Right lobe of liver (tissue), 6 donors: ENCODE data around the gene LTBR. TPM values are rescaled to one million over a fixed set of nuclear protein-coding genes. Genes with fewer than 3 reads are reported as not detected.

Source experiments
- ATAC-seq, 4 donors: fragments of 200-7000 bp; cut with Tn5 transposase; one replicate each; pipeline ENCODE4 v1.9.1; 2020; ENCODE audit warnings: mild to moderate bottlenecking in 4 of 4, moderate library complexity in 4 of 4
- DNase-seq, 3 donors: peaks; one replicate each; pipeline ENCODE4 v3.0.0-alpha.2; 2020
- H3K27ac ChIP-seq, 3 donors: fragments of 200-600 bp; one replicate each; pipeline ENCODE4 v1.8.0; 2022
- H3K27me3 ChIP-seq, 2 donors: fragments of 200-600 bp; one replicate each; pipeline ENCODE4 v1.8.0; 2022
- H3K36me3 ChIP-seq, 4 donors: fragments of 200-600 bp; sonication (generic) in 1 of 4; one replicate each; pipeline versions ENCODE4 v1.5.1 to v1.8.0; 2017 to 2022; ENCODE audit warnings: control low read depth in 1 of 4
- H3K4me1 ChIP-seq, 4 donors: fragments of 200-600 bp; sonication (generic) in 1 of 4; one replicate each; pipeline versions ENCODE4 v1.5.1 to v1.8.0; 2017 to 2022; ENCODE audit warnings: control low read depth in 1 of 4
- H3K4me3 ChIP-seq, 3 donors: fragments of 200-600 bp; one replicate each; pipeline ENCODE4 v1.8.0; 2022
- H3K9me3 ChIP-seq, 4 donors: fragments of 200-600 bp; sonication (generic) in 1 of 4; one replicate each; pipeline versions ENCODE4 v1.5.1 to v1.8.0; 2017 to 2022; ENCODE audit warnings: control low read depth in 1 of 4
- POLR2A ChIP-seq: fragments of 450-650 bp; IDR thresholded peaks from one replicate; pipeline ENCODE4 v1.6.1; 2017; ENCODE audit warnings: antibody characterized with exemption, mild to moderate bottlenecking
- WGBS: methylation state at CpG from one replicate; pipeline ENCODE4 v1.1.6; 2018; ENCODE audit warnings: low coverage, low lambda C conversion rate; ENCODE audit not compliant: insufficient coverage; ENCODE audit errors: missing lambda C conversion rate; 5-methylcytosine and 5-hydroxymethylcytosine counted together
- intact Hi-C, 2 donors: fragments of 100-400 bp; cut with DNase I; formaldehyde crosslinking; loops; one replicate each; pipeline versions ENCODE4 v1.11.2 to v1.14.1; 2022
- total RNA-seq, 6 experiments: library from RNA; depleted of rRNA in 2 of 6; stranded (reverse); fragments of >200 nt in 2 of 6; fragmentation: NEBNext Ultra II Directional in 3 of 6; extraction: Animal tissue kit (Norgen Biotek cat#: 25700) in 3 of 6; gene quantifications; one replicate each; pipeline versions ENCODE4 v1.1.0 to v1.2.4, GENCODE V29; 2016 to 2023
- TF ChIP-seq, protein P1 (sequence below), 4 donors: fragments of 200-600 bp in 3 of 4; fragments of 450-650 bp in 1 of 4; IDR thresholded peaks; one replicate each; pipeline versions ENCODE4 v1.5.1 to v1.8.0; 2016 to 2022; ENCODE audit warnings: antibody characterized with exemption in 4 of 4, mild to moderate bottlenecking in 2 of 4
- donor health status: DM: no; HTN: yes; CAD: no.
- donor health status: DM: no; HTN: no; CAD: no.
- donor health status: DM: no; HTN: no; CAD: no.
- donor health status: DM: no; HTN: yes; CAD: no.
- donor health status: DM: no; HTN: yes; CAD: no.

The LTBR gene
- total RNA-seq, 6 experiments from 2014 or later, result 83.8 to 235 (median 103) TPM

DNA sequence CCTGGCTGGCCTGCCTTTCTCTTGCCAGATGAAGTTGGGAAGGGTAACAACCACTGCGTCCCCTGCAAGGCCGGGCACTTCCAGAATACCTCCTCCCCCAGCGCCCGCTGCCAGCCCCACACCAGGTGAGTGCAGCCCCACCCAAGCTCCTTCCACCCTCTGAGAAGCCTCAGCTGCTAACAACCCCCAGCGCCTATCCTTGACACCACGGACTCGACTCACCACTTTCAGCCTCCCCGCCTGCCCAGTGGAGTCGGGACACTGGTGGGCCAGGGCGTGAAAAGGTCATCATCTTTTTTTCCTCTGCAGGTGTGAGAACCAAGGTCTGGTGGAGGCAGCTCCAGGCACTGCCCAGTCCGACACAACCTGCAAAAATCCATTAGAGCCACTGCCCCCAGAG is 2.1 kb downstream of the LTBR start:
- no peak overlapping the region for H3K4me3 ChIP-seq
- no peak for ATAC-seq
- no peak for DNase-seq
- intact Hi-C loops, result loop anchor here (10.0 kb wide), 1 partner anchor 51 kb away; no protein-coding TSS in a partner anchor
- H3K27ac ChIP-seq, result no peak overlapping the region
- H3K27me3 ChIP-seq, result no peaks in the 10 kb centered on the region
- WGBS, result no CpG with 5 or more reads among the region's 11 CpGs
- no peaks in the 10 kb centered on the region for H3K9me3 ChIP-seq
- H3K4me1 ChIP-seq, result peaks cover 0 to 32% (median 10%) of the 10 kb centered on the region in 4 donors
- TF ChIP-seq, protein P1, sequence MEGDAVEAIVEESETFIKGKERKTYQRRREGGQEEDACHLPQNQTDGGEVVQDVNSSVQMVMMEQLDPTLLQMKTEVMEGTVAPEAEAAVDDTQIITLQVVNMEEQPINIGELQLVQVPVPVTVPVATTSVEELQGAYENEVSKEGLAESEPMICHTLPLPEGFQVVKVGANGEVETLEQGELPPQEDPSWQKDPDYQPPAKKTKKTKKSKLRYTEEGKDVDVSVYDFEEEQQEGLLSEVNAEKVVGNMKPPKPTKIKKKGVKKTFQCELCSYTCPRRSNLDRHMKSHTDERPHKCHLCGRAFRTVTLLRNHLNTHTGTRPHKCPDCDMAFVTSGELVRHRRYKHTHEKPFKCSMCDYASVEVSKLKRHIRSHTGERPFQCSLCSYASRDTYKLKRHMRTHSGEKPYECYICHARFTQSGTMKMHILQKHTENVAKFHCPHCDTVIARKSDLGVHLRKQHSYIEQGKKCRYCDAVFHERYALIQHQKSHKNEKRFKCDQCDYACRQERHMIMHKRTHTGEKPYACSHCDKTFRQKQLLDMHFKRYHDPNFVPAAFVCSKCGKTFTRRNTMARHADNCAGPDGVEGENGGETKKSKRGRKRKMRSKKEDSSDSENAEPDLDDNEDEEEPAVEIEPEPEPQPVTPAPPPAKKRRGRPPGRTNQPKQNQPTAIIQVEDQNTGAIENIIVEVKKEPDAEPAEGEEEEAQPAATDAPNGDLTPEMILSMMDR (IDR thresholded peaks at IDR 0.05), result no peak
- TF ChIP-seq POLR2A, result no peak
- H3K36me3 ChIP-seq, result peaks cover 0 to 43% (median 23%) of the 10 kb centered on the region in 4 donors

DNA sequence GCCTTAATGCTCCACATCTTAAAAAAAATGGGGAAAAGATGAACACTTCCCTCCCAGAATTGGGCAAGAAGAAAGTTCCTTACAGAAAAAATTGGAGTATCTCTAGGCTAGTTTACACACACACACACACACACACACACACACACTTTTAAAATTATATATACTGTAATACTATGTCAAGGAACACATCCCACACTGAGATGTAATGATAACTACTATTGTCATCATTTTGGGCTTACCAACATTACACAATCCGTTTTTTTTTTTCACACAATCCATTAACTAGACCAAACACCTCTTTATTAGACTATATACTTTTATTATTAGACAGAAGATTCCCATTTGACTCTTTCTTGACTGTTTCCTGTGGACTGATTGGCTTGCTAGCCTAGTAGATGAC is 2.5 kb downstream of the LTBR start:
- H3K4me1 ChIP-seq, result peaks cover 0 to 32% (median 10%) of the 10 kb centered on the region in 4 donors
- H3K36me3 ChIP-seq, result peaks cover 0 to 48% (median 23%) of the 10 kb centered on the region in 4 donors
- no peak overlapping the region for H3K4me3 ChIP-seq
- intact Hi-C loops, result loop anchor here (10.0 kb wide), 1 partner anchor 52 kb away; no protein-coding TSS in a partner anchor
- no peak for ATAC-seq
- no peak overlapping the region for H3K27ac ChIP-seq
- no peaks in the 10 kb centered on the region for H3K27me3 ChIP-seq
- TF ChIP-seq, protein P1 (IDR thresholded peaks at IDR 0.05), result no peak
- TF ChIP-seq POLR2A, result no peak
- no peak for DNase-seq
- WGBS, result 9% methylated on average over 1 of the region's 1 CpG
- H3K9me3 ChIP-seq, result no peaks in the 10 kb centered on the region

DNA sequence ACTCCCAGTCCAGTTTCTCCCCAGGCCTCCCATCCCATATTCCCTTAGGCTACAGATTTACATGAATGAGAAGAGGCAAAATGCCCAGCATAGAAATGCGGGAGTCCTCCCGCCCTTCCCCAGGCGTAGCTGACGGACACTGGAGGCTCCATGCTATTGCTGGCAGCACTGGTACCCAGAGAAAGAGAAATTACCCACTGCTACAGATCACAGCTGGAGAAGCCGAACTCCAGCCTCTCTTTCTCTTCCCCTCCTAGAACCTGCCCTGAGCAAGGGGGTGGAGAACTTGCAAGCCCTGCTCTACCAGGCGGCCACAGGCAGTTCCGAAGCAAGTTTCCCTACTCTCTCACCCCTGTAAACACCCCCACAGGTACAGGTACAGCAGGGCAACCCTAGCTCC is 3.6 kb downstream of the LTBR start:
- Histone ChIP-seq H3K4me3 (no peak overlapping the region), H3K27me3 (no peaks in the 10 kb centered on the region), H3K36me3 (peaks cover 0 to 53% (median 23%) of the 10 kb centered on the region in 4 donors), H3K9me3 (no peaks in the 10 kb centered on the region), H3K27ac (no peak overlapping the region), H3K4me1 (peaks cover 0 to 32% (median 10%) of the 10 kb centered on the region in 4 donors)
- TF ChIP-seq, protein P1 (IDR thresholded peaks at IDR 0.05), result no peak
- TF ChIP-seq POLR2A, result no peak
- DNase-seq, result no peak
- ATAC-seq, result no peak
- WGBS, result 93% methylated on average over 5 of the region's 7 CpGs
- intact Hi-C loops, result loop anchor here (10.0 kb wide), 1 partner anchor 53 kb away; no protein-coding TSS in a partner anchor

DNA sequence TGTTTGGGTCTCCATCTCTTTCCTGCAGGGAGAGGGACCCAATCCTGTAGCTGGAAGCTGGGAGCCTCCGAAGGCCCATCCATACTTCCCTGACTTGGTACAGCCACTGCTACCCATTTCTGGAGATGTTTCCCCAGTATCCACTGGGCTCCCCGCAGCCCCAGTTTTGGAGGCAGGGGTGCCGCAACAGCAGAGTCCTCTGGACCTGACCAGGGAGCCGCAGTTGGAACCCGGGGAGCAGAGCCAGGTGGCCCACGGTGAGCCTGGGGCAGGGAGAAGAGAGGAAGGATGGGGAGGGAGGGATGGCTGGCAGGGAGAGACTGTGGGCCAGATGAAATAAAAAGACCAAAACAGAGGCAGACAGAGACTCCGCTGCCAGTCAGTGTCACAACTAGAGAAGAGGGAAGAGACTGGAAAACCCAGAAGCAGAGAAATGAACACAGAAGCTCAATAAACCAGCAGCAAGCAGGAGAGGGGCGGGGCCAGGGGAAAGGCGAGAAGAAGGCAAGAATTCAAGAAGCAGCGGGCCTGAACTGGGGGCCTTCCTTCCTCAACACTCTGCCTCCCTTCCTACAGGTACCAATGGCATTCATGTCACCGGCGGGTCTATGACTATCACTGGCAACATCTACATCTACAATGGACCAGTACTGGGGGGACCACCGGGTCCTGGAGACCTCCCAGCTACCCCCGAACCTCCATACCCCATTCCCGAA is 6.3 kb downstream of the LTBR start:
- no peak overlapping the region for H3K4me3 ChIP-seq
- H3K36me3 ChIP-seq, result peaks cover 0 to 53% (median 24%) of the 10 kb centered on the region in 4 donors
- 79% methylated on average over 9 of the region's 15 CpGs for WGBS
- TF ChIP-seq POLR2A, result no peak
- TF ChIP-seq, protein P1 (IDR thresholded peaks at IDR 0.05), result no peak
- intact Hi-C loops, result no loop called here
- no peaks in the 10 kb centered on the region for H3K9me3 ChIP-seq
- H3K27me3 ChIP-seq, result no peaks in the 10 kb centered on the region
- DNase-seq, result no peak
- ATAC-seq, result no peak
- peaks cover 0 to 25% (median 5%) of the 10 kb centered on the region in 4 donors for H3K4me1 ChIP-seq
- no peak overlapping the region for H3K27ac ChIP-seq
